Activated effector memory CD4-positive, alpha-beta T cell treated with anti-CD3 and anti-CD28 coated beads, Interleukin-2, amount 50 U/mL, for 16 hours (primary cell): ENCODE data around the gene C6orf47.

Source experiments
- DNase-seq: peaks from one replicate; pipeline ENCODE4 v3.0.0-alpha.2; 2020

The C6orf47 gene

DNA sequence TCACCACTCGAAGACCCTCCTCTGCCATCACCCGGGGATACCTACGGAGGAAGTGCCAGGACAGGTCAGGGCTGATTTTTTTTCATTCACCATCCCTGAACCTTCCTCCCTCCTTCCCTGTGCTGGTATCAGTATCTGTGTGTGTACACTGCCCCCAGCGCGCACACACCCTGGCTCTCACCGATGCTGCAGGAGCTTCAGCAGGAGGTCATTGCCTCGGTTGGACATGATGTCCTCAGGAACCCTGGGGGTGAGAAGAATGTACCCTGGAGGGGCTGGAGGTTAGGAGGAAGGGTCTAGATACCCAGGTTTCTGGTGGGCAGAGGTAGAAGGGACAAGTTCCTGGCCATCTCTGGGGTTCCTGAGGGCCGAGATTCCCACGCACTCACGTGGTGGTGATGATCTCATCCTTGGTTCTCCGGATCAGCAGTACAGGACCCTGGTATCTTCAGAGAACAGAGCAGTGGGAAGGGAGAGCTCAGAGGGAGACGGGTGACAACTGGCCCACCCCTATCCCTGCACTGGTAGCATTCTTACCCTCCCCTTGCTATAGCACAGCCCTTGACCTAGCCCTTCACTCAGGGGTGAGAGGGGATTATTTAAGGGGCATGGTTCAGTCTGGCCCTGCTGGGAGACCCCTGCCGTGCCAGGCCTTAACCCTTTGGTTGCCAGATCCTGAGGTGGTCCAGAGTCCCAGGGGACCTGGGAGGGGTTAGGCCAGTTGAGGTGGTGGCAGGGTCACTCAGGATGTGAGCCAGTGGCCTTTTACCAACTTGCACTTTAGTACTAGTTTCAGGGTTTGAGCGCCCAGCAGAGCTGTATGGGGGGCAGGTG, 27.5 kb upstream of the C6orf47 start:
- DNase-seq, result no peak

DNA sequence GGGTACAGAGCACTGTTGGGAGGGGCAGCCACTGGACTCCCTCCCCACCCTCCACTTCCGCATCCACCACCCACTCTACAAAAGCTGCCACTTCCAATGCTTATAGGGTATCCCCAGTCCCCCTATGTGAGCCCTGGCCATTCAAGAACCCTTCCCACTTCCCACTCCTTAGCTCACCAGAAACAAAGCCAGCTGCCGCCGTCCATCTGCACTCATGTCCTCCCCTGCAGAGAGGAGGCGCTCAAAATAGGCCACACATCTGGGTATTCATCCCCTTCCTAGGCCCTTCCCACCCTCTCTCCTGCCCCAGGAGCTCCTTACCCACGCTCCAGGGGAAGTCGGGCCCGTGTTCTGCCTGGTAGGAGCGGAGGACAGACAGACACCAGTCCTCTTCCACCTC, 26.7 kb upstream of the C6orf47 start:
- DNase-seq, result no peak

DNA sequence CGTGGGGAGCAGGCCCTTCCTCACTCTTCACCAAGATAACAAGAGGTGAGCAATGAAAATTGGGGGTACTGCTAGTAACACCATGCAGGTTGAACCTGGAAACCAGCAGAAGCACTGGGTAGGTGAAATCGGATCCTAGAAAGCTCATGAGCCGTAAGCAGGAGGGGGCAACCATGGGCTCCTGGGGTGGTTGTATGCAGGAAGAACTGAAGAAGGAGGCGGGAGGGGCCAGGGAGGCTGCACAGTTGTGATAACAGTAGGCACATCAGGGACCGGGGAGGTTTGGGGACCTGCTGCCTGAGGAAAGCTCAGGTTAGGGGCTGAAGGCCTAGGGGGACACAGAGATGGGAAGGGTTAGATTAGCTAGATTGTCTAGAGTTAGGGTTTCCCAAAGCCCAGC, 25.9 kb upstream of the C6orf47 start:
- no peak for DNase-seq

DNA sequence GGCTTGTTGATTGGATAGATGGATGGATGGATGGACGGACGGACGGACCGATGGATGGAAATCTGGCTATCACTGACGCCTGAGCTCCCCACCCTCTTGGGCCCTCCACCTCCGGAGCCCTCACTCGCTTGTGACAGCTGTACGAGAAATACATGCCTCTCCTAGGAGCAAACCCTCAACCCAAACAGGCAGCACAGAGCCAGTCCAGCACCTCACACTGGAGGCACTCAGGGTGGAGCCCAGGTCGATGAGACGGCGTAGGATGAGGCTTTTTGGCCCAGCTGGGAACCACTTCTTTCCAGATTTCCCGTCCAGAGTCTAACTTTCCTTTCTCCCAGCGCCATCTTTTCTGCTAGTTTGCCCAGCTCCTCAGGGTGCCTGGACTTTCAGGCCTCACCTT, 23.0 kb upstream of the C6orf47 start:
- DNase-seq, result no peak

DNA sequence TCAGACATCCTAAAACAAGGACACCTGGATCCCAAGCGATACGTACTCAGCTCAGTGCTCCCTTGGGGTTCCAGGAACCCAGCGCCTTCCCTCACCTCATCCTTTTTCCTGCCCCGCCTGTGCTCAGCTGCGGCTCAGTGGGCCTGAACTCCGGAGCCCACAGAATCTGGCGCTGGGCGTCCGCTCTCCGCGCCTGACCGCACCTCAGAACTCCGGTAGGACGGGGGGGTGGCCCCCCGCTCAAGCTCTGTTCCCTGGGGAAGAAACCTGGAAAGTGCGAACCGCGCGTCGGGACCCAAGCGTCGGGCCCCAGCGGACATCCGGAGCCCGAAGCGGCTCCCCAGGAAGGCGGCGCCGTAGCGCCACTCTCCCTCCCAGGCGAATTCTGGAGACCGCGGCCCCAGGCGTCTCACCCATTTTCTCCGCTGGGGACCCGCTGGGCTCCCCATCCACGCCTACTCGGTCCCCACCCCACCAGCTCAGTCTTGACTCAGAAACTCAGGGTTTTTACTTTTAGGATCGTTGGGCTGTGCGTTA, 20.6 kb upstream of the C6orf47 start:
- DNase-seq, result peak; percentile 81

DNA sequence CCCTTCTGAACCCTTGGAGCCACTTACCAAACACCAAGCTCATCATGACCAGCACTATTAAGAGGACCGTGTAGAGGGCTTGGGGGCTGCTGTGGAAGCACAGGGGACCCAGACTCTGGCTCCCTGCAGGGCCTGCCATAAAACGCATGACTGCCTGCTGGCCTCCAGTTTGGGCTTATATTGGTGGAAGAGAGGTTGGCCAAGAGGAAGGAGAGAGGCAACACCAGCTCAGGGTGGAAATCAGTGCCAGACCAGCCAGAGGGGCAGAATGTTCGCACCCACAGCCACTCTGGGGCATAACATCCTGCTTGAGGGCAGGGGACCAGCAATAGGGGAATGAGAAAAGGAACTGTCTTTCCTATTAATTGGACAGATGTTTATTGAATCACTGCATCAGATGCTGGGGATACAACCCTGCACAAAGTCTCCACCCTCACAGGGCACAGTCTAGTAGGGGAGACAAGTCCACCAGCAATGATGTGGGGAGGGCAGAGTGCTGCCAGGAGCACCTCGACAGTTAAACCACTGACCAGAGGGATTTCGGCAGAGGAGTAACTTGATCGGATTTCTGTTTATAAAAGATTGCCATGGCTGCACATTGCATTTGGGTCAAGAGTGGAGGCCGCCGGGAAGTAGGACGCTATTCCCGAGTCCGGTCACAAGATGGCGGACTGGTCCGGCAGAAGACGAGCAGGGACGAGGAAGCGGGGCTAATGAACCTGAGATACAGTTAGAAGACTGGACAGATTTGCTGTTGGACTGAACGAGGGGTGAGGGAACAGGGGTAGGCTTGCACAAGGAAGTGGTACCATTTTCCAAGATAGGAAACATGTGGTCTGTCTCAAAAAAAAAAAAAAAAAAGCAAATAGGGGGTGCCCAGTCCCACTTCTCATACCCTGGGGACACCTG, 19.9 kb upstream of the C6orf47 start, which contains the start of gene LY6G5C:
LY6G5C (minus strand) TSS at position 842 of the 909 bp plus-strand sequence; CDS start at position 148, 694 bp downstream.
- peak; percentile 87 for DNase-seq

DNA sequence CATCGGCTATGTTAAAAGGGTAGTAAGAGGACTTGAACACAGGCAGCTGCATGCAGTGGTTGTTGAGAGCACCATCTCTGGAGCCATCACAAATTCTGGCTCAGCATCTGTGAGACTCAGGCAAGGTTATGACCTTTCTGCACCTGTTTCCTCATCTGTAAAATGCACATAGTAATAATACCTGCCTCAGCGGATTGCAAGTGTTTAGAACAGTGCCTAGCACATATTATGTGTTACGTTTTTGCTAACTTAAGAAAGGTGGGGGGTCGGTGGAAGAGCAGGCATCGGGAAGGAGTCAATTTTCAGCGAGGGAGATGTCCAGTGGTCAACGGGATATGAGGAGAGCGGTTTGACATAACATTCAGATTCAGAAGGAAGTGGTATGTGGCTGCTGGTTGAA, 17.4 kb upstream of the C6orf47 start:
- DNase-seq, result no peak

DNA sequence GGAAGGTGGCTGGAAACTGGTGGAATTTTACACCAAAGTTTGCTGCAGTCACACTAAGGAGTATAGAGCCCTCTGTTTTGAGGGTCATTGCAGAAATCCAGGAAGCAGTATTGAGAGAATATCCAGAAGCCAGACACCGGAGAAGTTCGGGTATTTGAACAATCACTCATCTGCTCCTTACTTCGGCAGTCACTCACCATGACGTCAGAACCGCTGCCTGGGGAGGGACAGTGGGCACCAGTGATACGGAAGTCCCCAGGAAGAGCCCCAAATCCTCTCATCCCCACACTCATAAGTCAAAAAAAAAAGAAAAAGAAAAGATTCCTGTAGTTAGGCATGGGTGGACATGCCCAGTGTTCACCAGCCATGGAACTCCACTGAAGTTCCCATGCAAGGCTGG, 16.3 kb upstream of the C6orf47 start:
- DNase-seq, result no peak

DNA sequence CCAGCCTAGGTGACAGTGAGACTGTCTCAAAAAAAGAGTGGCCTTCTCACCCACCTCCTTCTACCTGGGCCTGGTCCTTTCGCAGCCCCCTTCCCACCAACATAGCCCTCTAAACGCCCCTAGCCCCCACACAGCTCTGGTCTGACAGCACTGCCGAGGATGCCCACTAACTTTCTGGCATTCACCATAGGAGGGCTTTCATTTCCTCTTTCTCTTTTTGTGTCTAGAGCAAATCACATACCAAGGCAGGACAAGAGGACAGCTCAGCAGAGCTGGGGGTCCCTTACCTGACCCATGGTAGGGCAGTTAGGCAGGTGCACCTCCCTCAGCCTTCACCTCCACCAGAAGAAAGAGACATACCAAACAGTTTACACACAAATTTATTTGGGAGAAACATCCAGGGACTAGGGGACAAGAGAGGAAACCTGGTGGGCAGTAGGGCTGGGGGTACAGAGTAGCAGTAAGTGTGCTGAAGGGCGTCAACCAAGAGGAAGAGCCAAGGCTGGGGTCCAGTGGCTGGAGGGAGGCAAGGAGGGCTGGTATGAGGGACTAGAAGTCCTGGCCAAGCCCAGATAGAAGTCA, 15.8 kb upstream of the C6orf47 start:
- no peak for DNase-seq

DNA sequence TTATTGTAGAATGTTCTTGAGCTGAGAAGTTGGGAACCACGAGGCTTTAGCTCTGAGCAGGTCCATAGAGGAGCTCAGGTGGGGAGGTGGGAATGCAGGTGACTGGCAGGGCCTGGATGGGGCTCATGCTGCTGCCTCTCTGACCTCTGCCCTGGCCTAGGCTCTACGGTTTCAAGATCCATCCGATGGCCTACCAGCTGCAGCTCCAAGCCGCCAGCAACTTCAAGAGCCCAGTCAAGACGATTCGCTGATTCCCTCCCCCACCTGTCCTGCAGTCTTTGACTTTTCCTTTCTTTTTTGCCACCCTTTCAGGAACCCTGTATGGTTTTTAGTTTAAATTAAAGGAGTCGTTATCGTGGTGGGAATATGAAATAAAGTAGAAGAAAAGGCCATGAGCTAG, 9.1 kb upstream of the C6orf47 start, which contains the start of gene LY6G5B:
LY6G5B (plus strand) TSS at position 301 of the 400 bp plus-strand sequence. CDS start 975 bp downstream, outside the sequence.
- no peak for DNase-seq

DNA sequence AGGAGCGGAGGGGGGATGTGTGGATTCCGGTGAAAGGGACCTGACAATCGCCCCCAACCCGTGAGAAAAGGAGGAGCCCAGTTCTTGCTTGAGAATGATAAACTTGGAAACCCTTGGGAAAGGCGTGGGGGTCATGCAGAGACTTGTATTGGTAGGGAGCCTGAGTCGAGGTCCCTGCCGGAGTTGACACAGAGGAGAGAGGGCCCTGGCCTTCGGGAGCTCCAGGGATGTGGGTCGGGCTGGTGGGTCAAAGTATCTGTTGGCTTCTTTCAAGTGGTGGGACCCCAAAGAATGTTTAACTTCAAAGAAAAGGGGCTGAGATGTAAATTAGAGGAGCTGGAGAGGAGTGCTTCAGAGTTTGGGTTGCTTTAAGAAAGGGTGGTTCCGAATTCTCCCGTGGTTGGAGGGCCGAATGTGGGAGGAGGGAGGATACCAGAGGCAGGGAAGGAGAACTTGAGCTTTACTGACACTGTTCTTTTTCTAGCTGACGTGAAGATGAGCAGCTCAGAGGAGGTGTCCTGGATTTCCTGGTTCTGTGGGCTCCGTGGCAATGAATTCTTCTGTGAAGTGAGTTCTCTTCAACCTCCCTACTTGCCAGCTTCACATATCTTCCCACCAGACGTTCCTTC, 5.9 kb upstream of the C6orf47 start:
- DNase-seq, result no peak

DNA sequence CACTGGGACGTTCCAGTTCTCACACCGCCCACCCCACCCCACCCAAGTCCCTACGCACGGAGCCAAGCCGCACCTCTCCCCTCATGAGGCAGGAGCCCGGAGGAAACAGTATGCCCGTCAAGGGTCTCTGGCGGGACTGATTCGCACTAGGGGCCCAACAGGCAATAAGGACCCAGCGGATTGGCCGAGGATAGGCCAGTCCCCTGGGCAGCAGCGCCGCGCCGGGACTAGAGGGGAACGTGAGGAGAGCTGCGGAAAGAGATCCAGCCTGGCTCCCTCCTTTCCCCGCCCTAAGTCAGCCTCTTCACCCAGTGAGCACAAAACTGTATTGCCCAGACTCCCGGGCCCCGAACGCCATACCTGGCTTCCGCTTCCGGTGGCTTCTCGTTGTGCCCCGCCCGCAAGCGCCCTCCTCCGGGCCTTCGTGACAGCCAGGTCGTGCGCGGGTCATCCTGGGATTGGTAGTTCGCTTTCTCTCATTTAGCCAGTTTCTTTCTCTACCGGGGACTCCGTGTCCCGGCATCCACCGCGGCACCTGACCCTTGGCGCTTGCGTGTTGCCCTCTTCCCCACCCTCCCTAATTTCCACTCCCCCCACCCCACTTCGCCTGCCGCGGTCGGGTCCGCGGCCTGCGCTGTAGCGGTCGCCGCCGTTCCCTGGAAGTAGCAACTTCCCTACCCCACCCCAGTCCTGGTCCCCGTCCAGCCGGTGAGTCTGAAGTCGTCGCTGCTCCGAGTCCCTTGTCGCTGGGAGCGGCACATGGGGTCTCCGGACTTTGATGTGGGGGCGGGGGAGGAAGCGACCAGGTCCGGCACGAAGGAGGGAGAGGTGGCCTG, 5.1 kb upstream of the C6orf47 start, which contains the start of gene CSNK2B:
CSNK2B (plus strand) TSS at position 580 of the 836 bp plus-strand sequence. CDS start 752 bp downstream, outside the sequence.
- DNase-seq, result peak; percentile 100

DNA sequence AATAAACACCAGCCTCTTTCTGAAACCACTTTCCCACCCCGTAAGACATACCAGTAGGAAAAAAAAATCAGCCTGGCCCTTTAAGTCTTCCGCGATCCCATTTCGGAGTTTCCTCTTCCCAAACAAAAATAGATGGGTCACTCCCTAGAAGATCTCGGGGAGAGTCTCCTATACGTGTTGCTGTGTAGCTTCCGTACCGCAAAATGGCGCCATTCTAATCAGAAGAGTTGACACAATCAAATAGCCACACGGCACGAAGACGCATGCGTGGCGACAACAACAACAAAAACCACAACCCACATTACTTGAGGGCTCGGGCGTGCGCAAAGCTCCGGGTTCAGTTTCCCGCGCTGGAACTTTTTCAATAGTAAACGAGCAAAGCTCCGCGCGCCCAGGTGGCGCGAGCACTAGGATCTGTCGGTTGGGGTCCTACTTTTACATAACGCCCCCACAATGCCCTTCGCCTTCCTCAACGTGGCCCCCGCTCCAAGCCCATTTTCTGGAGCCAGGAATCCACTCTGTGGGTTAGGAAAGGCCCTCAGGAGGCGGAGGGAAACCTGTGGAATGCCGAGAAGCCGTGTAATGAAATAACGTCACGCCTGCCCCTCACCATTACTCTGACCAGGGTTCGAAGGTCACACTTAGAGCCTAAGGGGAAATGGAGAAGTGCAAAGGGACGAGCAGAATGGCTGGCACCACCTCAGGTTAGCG, 4.4 kb upstream of the C6orf47 start, which contains the start of gene GPANK1:
GPANK1 (minus strand) TSS at position 208 of the 711 bp plus-strand sequence. CDS start 519 bp downstream, outside the sequence.
- DNase-seq, result peak; percentile 96

DNA sequence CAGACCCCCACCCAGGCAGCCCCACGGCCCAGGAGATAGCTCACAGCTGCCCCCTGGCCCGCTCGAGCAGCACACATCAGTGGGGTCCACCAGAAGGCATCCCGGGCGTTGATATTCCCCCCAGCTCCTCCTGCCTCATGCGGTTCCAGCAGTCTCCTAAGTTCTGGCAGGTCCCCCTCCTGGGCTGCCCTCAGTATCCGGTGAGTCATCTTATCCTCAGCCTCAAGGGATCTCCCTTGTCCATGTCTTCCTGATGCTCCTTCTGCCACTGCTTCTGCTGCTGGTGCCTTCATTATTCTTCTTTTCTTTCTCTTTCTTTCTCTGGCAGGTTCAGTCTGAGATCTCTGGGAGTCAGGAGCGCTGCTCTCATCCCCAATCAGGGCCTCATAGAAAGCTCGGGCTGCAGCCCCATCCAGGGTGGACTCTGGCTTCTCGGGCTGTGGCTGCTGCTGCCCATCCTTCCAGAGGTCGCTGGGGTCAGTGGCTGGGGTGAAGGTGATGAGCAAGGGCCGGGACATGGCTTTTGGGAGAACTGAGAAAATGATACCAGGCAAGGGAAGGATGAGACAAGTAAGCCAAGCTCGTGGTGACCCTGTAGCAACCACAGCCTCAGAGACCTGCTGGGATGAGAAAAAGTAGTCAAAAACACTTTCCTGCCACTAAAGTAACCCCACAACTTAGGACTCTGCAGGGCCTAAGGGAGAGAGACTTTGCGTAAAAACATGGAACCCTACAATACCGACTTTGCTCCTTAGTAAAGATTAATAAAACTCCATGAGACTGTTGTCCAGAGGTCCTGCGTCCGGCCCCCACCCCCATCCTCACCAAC, 3.6 kb upstream of the C6orf47 start:
- peak; percentile 68 for DNase-seq

DNA sequence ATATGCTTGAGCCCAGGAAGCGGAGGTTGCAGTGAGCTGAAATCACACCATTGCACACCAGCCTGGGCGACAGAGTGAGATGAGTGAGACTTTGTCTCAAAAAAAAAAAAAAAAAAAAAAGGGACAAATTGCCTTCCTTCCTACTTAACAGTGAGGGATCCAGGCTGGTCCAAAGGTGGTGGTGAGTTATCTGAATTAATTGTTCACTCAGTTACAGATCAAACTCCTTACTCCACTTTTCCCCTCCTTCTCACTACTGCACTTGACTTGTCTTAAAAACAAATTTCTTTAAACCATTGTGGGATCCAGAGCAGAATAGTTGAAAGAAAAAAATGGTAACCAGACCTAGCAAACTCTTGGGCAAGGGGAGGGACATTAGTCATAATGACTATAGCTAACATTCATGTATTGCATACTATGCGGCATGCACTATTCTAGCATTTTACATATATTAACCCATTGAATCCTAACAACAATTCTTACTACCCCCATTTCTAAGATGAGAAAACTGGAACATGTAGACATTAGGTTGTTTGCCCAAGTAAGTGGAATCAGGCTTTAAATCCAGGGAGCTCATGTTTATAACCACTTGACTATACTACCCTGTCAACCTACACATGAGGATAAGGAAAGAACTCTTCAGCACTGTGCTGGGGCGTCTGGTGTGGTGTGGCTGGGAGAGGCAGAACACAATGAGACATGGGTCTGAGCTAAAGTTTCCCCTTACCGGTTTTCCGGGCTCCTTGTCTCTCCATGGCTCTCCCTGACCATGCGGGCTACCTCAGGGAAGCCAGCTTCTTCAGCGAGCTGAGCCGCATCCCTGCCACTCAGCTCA, 2.8 kb upstream of the C6orf47 start:
- DNase-seq, result no peak

DNA sequence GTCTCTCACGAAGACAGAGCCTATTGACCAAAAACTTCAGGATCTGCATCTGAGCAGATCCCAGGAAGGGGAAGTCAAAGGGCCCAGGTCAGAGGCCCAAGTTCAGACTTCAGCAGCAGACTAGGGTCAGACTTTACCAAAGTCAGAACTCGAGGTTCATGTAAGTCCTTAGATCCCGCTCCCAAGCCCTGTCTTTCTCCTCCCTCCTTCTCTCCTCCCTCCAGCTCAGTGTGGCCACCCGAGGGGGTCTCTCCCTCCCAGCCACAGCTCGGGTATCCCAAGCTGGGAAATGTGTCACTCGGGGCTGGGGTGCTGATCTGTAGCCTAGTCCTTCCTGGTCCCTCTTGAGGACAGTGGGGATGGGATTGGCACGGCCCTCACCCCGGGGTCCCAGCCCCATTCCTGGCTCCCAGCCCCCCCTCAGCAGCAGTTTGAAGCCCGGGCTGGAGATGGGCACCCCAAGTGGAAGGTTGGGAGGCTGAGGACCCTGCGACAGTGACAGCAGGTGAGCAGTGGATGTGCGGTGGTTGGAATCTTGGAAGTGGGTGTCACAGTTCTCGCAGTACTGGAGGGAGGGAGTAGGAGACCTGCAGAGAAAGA, 1.6 kb upstream of the C6orf47 start:
- DNase-seq, result no peak

DNA sequence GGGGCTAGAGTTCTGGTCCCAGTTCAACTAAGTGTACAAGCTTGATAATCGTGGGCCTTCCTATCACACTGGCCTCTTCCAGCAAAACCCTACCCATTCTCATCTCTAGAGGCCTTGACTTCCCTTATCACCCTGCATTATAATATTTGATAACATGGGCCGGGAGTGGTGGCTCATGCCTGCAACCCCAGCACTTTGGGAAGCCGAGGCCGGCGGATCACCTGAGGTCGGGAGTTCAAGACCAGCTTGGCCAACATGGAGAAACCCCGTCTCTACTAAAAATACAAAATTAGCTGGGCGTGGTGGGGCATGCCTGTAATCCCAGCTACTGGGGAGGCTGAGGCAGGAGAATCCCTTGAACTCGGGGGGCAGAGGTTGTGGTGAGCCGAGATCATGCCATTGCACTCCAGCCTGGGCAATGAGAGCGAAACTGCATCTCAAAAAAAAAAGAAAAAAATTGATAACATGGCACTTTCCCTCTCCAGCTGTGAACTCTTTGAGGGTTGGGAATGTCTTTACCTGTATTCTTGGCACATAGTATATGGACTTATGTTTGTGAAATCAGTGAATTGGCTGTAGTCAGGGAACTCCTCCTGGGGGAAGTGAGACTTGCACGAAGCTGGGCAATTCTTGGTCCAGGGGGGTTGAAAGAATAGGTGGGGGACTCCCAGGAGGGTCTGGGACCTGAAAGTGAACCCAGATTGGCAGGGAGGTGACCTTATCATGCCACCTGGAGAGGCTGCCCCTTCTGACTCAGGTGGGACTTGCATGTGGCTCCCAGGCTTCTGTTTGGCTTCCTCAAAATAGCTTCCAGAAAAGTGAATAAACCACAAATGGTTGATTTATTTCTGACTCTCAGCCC, 915 bp upstream of the C6orf47 start:
- DNase-seq, result no peak
